Adrenal gland (tissue), 12 donors: ENCODE measurements around the gene FBXO28. TPM values are rescaled to one million over a fixed set of nuclear protein-coding genes. Genes with fewer than 3 reads are reported as not detected.

Source experiments
- DNase-seq, 7 donors: peaks; one replicate each; pipeline ENCODE4 v3.0.0-alpha.2; 2019 to 2020
- H3K27ac ChIP-seq, 5 donors: fragments of 200-600 bp; sonication (generic) in 4 of 5; 1 replicate in 3 of 5; 2 replicates in 2 of 5; pipeline versions ENCODE4 v1.5.1 to v1.8.0; 2016 to 2020; ENCODE audit warnings: mild to moderate bottlenecking in 1 of 5
- H3K27me3 ChIP-seq: fragments of 200-600 bp; 2 replicates; pipeline ENCODE4 v1.8.0; 2021
- H3K36me3 ChIP-seq, 2 donors: fragments of 200-600 bp; replicated peaks in 1 of 2; 1 replicate in 1 of 2; 2 replicates in 1 of 2; pipeline versions ENCODE4 v1.5.1 to v1.8.0; 2018 to 2022
- H3K4me1 ChIP-seq, 2 donors: fragments of 200-600 bp; replicated peaks in 1 of 2; 1 replicate in 1 of 2; 2 replicates in 1 of 2; pipeline versions ENCODE4 v1.5.1 to v1.8.0; 2018 to 2021
- H3K4me3 ChIP-seq, 4 donors: fragments of 200-600 bp; sonication (generic) in 3 of 4; one replicate each; pipeline ENCODE4 v1.5.1; 2016 to 2018
- H3K9me3 ChIP-seq, 3 donors: fragments of 200-600 bp; sonication (generic) in 1 of 3; replicated peaks in 1 of 3; 1 replicate in 2 of 3; 2 replicates in 1 of 3; pipeline versions ENCODE4 v1.5.1 to v1.8.0; 2016 to 2021
- CTCF ChIP-seq, 6 experiments: fragments of 450-650 bp in 4 of 6; fragments of 200-600 bp in 2 of 6; sonication (generic) in 1 of 6; IDR thresholded peaks; 1 replicate in 5 of 6; 2 replicates in 1 of 6; pipeline versions ENCODE4 v1.5.1 to v1.8.0; 2016 to 2021; ENCODE audit warnings: antibody characterized with exemption in 6 of 6, mild to moderate bottlenecking in 2 of 6, moderate library complexity in 1 of 6
- POLR2A ChIP-seq, 2 donors: fragments of 450-650 bp; IDR thresholded peaks; one replicate each; pipeline ENCODE4 v1.6.1; 2017; ENCODE audit warnings: antibody characterized with exemption in 2 of 2, mild to moderate bottlenecking in 2 of 2, moderate library complexity in 1 of 2
- WGBS, 4 donors: extraction: QIAGEN DNeasy Blood & Tissue Kit in 2 of 4; methylation state at CpG; one replicate each; pipeline versions ENCODE4 v1.1.5 to v1.1.7; 2013 to 2017; 5-methylcytosine and 5-hydroxymethylcytosine counted together
- intact Hi-C, 2 donors: fragments of 100-400 bp; cut with DNase I; formaldehyde crosslinking; loops; one replicate each; pipeline versions ENCODE4 v1.14.1 to v1.15.0; 2022 to 2023
- polyA plus RNA-seq, 3 donors: library from polyadenylated mRNA; stranded (reverse); fragments of 200-250 nt in 2 of 3; fragments of 350-450 nt in 1 of 3; fragmentation: Illumina TruSeq in 1 of 3; extraction: RNeasy Lipid Tissue Mini Kit (QIAGEN cat#74804) in 1 of 3; gene quantifications; one replicate each; pipeline ENCODE4 v1.2.3, GENCODE V29; 2013 to 2014
- total RNA-seq, 9 donors: library from RNA; depleted of rRNA in 4 of 9; stranded (reverse); fragments of >200 nt in 4 of 9; fragments of 120-200 nt in 1 of 9; fragmentation: NEBNext Ultra II Directional in 1 of 9; extraction: Animal tissue kit (Norgen Biotek cat#: 25700) in 1 of 9; gene quantifications; one replicate each; pipeline versions ENCODE4 v1.1.0 to v1.2.4, GENCODE V29; 2013 to 2023
- donor health status: healthy with polysubstance abuse.
- donor health status: Bipolar disorder and iron deficiency.
- donor health status: DM: yes; HTN: yes; CAD: no.
- donor health status: DM: no; HTN: no; CAD: no.
- donor health status: DM: no; HTN: no; CAD: no.
- donor health status: DM: yes; HTN: yes; CAD: no.

Gene FBXO28
- total and polyA plus RNA-seq, 12 donors, result 7.0 to 39.1 (median 23.9) TPM

GRCh38 chr1:224149709-224150108, 35.8 kb downstream of the FBXO28 start:
- WGBS, 4 donors, result 73 to 86% (median 74%) methylated on average over 1 of the region's 1 CpG
- no peak overlapping the region for H3K27ac ChIP-seq
- no peaks in the 10 kb centered on the region for H3K4me1 ChIP-seq
- DNase-seq, result no peak
- no peak for TF ChIP-seq CTCF (IDR thresholded peaks at IDR 0.05)
- TF ChIP-seq POLR2A (IDR thresholded peaks at IDR 0.05), result no peak
- H3K36me3 ChIP-seq, result peaks cover 0 to 8% of the 10 kb centered on the region in 2 donors
- no peaks in the 10 kb centered on the region for H3K9me3 ChIP-seq
- intact Hi-C loops, result no loop called here
- H3K27me3 ChIP-seq, result no peaks in the 10 kb centered on the region
- H3K4me3 ChIP-seq, result no peak overlapping the region

- Histone ChIP-seq H3K27me3 (no peaks in the 10 kb centered on the region), H3K4me1 (no peaks in the 10 kb centered on the region), H3K36me3 (peaks cover 0 to 15% of the 10 kb centered on the region in 2 donors), H3K9me3 (no peaks in the 10 kb centered on the region), H3K4me3 (no peak overlapping the region), H3K27ac (no peak overlapping the region)
- 77 to 96% (median 89%) methylated on average over 3 of the region's 3 CpGs for WGBS, 4 donors
- intact Hi-C loops, result no loop called here
- no peak for DNase-seq
- TF ChIP-seq POLR2A (IDR thresholded peaks at IDR 0.05), result no peak
- no peak for TF ChIP-seq CTCF (IDR thresholded peaks at IDR 0.05)
Measured at GRCh38 chr1:224151117-224151516, 37.2 kb downstream of the FBXO28 start.

- Histone ChIP-seq H3K27ac (no peak overlapping the region), H3K4me3 (no peak overlapping the region), H3K27me3 (no peaks in the 10 kb centered on the region), H3K36me3 (peaks cover 0 to 50% of the 10 kb centered on the region in 2 donors), H3K9me3 (no peaks in the 10 kb centered on the region), H3K4me1 (no peaks in the 10 kb centered on the region)
- 90 to 95% (median 93%) methylated on average over 11 of the region's 11 CpGs for WGBS, 4 donors
- no peak for DNase-seq
- intact Hi-C loops, result no loop called here
- no peak for TF ChIP-seq POLR2A (IDR thresholded peaks at IDR 0.05)
- TF ChIP-seq CTCF (IDR thresholded peaks at IDR 0.05), result no peak
Measured at GRCh38 chr1:224157316-224157715, 43.4 kb downstream of the FBXO28 start.

- WGBS, 4 donors, result 69 to 78% (median 72%) methylated on average over 6 of the region's 6 CpGs
- intact Hi-C loops, result no loop called here
- Histone ChIP-seq H3K4me1 (no peaks in the 10 kb centered on the region), H3K27me3 (no peaks in the 10 kb centered on the region), H3K36me3 (peaks cover 0 to 50% of the 10 kb centered on the region in 2 donors), H3K9me3 (no peaks in the 10 kb centered on the region), H3K4me3 (no peak overlapping the region), H3K27ac (no peak overlapping the region)
- TF ChIP-seq POLR2A (IDR thresholded peaks at IDR 0.05) (no peak), CTCF (IDR thresholded peaks at IDR 0.05) (no peak)
- no peak for DNase-seq
Measured at GRCh38 chr1:224159541-224159940, 45.6 kb downstream of the FBXO28 start.
